ENCODE results near the gene PRKCQ.
A peak's percentile ranks its signal among the peaks of the same experiment; 100 is the strongest.
"Not testable (repeated sequence)": the region's sequence is repeated elsewhere in the genome, so short reads cannot be mapped to it uniquely, and the experiment has no call there.

PRKCQ gene

DNA sequence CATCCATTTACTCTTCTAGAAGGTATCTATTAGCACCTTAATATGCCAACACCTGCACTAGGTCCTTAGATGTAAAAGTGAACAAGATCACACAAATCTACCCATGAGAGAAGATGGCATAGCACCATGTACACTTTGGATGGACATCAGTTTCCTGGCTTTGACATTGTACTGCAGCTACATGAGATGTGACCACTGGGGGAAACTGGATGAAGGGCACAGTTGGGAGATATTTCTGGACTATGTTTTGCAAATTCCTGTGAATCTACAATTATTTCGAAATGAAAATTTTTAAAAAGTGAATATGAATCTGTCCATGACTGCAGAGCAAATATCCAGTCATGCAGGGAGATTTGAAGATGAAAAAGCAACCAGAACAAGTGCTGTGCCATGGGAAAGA is 124.5 kb downstream of the PRKCQ start:
- no peak for DNase-seq (ENCODE audit: low read depth)

DNA sequence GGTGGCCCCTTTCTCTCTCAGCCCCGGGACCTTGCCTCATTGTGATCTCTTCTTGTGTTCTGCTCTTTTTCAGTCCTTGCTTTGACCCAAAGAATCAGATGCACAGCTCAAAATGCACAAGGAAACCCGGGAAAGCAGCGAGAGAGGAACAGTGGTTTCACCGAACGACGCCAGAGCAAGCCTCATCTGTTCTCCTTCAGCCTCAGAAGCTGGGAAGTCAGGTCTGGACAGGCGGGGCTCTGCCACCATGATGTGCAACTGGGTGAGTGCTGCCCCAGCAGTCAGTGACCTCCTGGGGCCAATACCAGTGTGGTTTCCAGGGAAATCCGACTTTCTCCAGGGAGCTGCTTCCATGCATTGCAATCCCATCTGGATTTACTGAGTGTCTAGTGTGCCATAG is 133.4 kb downstream of the PRKCQ start:
- DNase-seq (ENCODE audit: low read depth): no peak

DNA sequence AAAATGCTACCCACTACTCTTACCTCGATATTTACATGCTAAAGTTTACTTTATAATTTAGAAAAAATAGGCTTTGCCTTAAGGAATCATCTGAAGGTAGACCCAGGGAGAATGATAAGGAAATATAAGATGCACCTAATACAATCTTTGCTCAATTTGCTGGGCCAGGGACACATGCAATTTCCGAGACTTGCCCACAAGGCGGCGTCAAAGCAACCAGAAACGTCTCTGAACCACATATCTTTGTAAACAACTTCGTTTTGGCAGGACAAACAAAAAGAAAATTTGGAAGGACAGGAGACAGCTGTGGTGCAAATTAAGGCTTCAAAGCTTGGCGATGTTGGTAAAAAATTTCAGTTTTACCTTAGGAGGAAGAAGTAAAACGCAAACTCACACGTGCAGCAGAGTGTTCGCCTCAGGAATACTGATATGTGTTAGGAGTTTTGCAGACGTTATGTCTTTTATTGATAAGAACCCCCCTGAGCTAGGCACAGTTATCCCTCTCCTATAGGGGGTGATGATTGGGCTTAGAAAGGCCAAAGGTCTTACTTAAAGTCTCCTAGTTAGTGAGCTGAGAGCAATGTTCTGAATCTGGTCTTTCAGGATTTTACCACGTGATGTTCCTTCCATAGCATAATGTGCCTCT is 134.3 kb downstream of the PRKCQ start:
- peak; percentile 25 for DNase-seq (ENCODE audit: low read depth)

DNA sequence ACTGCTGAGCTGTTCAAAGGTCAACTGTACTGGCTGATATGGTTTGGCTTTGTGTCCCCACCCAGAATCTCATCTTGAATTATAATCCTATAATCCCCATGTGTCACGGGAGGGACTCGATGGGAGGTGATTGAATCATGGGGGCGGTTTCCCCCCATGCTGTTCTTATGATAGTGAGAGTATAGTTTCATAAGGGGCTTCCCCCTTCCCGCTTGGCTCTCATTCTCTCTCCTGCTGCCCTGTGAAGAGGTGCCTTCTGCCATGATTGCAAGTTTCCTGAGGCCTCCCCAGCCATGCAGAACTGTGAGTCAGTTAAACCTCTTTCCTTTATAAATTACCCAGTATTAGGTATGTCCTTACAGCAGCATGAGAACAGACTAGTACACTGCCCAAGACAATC is 140.2 kb downstream of the PRKCQ start:
- not testable (repeated sequence) for DNase-seq (ENCODE audit: low read depth)

DNA sequence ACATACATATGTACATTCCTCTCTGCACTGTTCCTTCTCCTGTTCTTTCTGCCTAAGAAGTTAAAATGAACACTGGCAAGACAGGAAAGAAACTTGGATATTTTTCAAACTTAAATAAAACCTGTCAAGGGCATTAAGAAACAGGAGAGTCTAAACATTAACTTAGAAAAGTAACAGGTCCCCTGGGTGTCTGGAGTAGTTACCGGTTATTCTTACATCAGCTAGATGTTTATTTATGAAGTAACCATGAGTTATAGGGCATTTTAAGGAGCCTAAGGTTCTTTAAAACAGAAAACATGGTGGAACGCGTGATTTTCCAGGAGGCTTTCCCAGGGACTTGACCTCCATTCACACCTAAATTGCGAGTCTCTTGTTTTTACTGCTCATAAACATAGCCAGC is 148.2 kb downstream of the PRKCQ start:
- DNase-seq (ENCODE audit: low read depth): no peak

DNA sequence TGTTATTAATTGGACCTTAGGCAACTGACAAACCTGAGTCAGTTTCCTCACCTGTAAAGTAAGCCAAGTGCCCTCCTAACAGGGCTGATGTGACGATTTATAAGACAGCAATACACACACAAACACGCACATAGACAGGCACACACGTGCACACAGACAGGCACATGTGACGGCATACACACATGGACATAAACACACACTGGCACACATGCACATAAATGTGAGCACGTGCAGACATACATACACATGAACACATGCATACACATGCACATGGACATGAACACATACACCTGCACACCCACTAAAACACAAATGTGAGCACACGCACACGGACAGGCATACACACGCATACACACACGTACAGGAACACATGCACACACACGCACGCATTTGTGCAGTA is 148.9 kb downstream of the PRKCQ start:
- DNase-seq (ENCODE audit: low read depth): no peak

DNA sequence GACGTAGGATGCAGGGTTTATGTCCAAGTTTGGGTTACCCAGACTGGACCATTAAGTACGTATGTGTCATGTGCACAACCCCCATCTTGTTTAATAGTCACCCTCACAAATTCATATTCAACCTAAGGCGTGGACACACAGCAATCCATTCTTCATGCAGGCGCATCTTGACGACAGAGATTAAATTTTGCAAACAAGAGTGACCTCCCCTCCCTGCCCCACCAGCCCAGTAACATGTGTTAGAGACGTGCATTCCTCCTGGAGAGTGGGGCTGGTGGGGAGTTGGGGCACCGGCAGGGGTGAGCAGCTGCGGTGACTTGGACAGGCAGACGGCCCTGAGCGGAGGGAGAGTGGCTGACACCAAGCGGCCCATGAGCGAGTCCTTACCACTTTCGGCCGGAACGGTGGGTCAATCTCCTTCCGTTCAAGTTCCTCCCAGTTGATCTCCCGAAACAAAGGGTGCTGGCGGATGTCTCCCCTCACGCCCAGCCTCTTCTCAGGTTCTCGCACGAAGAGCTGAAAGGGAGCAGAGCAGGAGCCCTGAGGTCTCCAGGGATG is 149.6 kb downstream of the PRKCQ start:
- DNase-seq (ENCODE audit: low read depth): no peak

DNA sequence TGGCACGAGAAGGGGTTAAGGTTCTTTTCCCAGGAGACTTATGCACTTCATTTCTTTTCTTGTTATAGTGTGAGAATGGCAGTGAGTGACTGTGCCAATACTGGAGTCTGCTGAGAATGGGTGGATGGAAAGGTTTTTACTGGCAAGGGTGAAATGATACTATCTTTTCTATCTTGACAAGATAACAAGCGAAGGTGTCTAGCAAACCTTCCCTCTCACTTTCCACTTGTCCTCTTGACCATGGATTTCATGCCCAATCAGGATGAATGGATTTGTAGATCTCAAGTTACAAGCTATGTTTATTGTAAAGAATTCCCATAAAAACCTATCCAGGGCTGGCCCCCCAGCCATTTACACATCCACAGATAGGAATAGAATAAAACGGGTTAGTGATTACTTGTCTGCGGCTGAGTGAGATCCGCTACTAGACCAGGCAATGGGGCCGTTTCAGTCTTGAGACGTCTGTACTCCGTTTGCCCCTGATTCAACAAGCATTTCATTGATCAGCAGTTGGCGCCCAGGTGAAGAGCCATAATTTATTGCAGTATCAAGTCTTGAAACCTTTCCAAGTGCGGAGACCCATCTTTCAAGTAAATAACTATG is 152.6 kb downstream of the PRKCQ start:
- no peak for DNase-seq (ENCODE audit: low read depth)

DNA sequence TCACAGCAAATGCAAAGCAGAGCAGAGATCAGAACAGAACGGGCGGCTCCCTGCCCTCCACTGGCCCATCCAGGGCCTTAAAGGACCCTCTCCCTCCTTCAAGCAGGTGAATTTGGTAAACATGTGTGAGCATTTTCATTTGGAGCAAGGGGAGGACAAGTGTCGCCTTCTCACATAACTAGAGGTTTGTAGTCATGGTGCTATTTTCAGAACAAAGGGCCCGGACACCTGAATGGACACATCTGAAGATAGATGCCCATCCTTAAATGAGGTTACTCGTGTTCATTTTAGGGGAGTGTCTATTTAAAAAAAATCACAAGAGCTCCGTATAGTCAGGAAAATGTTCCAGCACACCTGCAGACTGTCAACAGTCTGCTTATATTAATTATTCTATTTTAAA is 153.8 kb downstream of the PRKCQ start:
- no peak for DNase-seq (ENCODE audit: low read depth)

DNA sequence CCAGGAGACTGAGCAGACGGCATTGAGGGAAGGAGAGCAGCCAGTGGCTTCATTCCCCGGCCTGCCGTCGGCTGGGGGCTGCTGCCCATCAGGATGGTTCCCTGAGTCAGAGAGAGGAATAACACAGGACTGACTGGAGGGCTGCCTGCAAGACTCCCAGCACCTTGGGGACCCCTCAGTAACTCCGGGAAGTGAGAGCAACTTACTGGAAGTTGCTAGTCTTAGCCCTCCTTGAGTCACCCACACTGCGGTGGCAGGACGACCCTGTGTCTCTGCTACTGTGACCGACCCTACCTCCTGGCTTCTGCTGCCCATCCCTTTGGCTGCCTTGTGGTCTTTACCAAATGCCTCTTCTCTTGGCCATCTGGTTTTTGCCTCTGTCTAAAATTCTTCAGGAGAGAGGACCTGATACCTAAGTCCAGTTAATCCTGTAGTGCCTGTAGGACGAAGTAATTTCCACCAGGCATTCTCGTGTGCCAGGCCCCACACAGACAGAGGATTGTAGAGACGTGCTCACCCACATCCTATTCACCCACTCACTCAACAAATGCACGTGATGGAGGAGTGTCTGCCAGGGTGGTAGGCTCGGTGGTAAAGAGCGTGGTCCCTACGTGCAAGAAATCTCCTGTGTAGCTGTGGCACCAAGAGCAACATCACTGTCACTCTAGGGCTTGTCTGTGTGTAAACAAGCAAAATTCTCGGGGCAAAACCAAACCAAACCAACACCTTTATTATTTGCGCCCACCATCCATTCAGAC is 156.5 kb downstream of the PRKCQ start:
- no peak for DNase-seq (ENCODE audit: low read depth)

DNA sequence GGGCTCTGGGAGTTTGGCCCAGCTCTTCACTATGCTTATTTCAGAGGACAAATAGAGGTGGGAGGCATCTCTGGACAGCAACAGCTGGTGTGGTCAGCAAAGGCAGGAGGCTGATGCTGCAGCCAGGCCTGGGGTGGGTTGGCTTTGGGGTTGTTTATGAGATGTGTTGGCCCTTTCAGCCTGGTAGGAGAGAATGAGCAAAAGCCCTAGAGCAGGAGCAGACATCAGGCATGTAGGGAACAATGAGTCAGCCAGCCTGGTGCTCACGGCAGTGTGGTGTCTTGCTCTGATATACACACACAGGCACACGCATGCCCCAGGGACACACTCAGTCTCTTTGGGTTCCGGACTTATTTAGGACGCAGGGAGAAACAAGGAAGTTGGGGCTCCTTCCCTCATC is 157.1 kb downstream of the PRKCQ start:
- peak; percentile 61 for DNase-seq (ENCODE audit: low read depth)

DNA sequence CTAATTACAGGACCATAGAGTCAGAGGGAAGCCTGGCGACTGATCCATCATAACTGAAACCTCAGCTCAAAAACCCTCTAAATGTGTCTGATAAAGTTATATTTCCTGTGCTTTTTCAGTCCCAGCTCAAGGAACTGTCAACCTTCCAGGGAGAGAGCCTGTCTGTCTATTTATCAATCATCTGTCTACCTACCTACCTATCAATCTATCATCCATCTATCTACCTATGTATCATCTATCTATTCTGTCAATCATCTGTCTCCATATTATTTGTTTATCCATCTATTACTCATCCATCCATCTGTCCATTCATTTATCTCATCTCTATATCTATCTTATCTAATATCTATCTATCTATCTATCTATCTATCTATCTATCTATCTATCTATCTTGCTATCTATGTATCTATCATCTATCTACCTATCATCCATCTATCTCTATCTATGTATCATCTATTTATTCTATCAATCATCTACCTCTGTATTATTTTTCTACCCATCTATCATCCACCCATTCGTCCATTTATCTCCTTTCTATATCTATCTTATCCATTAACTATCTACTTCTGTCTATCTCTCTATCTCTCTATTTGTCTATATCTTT is 161.4 kb downstream of the PRKCQ start:
- DNase-seq (ENCODE audit: low read depth): no peak

DNA sequence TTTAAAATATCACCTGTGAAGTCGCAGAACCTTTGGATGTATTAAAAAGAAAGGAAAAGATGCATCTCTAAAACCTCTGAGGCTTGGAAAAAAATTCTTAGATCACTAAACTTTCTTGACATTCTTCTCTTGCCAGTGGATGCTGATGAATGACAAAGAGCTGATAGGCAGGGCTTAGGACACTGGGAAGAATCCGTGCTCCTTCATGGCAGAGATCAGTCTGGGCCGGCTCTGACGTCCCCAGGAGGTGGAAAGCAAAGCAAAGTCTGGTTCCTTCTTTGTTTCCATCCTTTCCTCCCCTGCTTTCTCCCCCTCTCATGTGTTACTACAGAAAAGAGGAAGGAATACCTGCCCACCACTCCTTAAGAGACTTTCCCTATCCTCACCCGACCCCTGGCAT is 161.9 kb downstream of the PRKCQ start:
- DNase-seq (ENCODE audit: low read depth): no peak

DNA sequence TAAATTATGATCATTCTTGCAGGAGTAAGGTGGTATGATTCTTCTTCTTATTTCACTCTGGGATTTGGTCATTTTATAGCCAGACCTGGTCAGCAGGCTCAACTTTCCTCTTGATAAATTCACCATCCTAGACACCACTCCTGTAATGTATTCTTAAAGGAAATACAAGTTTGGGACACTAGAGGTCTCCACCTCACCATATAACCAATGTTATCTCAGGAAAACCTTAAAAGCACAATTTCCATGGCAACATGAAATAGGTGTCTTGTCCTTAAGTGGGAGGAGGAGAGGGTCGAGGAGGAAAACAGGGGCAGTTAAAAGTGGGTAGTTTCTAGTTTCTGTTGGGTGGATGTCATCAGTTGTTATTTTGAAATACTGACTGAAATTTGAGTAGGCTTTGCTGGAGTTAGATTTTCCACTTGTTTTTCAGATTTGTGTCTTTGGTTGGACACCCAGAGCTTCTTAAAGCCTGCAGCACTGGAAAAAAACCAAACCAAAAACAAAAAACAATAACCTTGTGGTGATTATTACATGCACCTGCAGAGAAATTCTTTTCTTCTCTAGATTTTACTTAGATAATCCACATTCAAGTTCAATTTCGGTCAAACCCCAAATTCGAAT is 163.1 kb downstream of the PRKCQ start:
- peak; percentile 57 for DNase-seq (ENCODE audit: low read depth)

DNA sequence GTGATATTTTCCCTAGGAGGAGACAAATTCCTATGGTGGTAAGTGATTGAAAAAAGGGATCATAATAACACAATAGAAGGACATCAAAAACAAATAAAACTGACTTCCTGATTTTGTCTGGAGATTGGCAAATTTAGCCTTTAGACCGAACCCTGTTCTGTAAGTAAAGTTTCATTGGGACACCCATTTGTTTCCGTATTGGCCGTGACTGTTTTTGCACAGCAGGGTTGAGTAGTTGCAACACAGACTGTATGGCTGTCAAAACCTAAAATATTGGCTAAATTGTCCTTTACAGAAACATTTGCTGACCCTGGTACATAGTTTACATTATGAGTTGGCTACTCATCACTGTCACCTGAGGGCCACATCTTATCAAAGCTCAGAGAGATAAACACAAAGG is 168.6 kb downstream of the PRKCQ start:
- DNase-seq (ENCODE audit: low read depth): no peak

DNA sequence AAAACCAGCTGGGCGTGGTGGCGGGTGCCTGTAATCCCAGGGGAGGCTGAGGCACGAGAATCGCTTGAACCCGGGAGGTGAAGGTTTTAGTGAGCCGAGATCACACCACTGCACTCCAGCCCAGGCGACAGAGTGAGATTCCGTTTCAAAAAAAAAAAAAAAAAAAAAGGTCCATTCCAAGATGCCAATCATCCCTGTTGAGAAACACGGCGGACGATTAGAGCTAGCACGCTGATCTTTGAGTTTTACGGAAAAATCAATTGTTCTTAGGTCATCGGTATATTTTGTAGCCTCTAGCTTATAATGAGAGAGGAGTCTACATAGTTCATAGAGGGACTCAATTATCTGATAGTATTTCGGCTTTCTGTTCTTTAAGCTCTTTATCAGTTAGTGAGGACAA is 169.2 kb downstream of the PRKCQ start:
- no peak for DNase-seq (ENCODE audit: low read depth)

DNA sequence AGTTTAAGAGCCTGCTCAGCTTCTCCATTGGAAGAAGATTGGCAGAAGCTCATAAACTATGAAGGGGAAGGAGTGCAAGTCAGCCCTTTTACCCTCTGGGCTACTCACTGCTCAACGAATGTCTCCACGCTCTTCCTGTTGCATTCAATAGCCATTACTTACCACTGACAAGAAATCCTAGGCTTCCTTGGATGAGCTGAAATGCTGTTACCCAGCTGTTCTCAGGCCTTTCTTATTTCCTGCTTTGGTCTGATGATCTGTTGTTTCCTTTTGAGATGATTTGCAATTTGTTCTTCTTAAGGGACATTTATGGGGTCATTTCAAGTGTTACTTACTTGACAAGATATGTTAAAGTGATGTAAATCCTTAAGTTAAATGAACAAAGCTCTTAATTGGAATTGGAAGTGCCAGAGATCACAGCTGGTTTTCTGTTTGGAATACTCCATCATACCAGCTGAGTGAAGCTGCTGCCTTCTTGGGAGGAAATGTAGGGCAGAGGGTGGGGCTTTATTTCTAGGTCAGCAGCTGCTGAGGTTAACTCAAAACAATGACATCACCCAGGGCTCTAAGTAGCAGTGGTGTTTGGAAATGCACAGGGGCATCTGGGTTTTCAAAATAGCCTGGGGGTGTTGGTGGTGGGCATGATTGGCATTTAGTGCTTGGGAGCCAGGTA is 170.0 kb downstream of the PRKCQ start:
- DNase-seq (ENCODE audit: low read depth): peak; percentile 63

DNA sequence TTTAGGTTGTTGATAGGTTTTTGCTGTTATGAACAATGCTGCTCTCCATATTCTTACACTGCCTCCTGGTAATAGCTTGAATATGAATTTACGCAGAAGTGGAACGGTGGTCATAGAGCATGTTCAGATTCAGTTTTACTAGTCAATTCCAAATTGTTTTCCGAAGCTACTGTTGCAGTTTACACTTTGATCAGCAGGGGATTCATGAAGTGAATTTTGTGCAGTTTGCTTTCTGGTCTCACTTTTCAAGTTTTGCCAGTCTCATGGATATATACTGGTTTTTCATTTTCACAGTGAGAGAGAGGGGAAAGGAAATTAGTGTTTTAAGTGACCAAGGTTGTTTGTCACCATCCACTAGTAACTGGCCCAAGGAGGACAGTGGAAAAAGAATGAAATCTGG is 171.3 kb downstream of the PRKCQ start:
- no peak for DNase-seq (ENCODE audit: low read depth)

DNA sequence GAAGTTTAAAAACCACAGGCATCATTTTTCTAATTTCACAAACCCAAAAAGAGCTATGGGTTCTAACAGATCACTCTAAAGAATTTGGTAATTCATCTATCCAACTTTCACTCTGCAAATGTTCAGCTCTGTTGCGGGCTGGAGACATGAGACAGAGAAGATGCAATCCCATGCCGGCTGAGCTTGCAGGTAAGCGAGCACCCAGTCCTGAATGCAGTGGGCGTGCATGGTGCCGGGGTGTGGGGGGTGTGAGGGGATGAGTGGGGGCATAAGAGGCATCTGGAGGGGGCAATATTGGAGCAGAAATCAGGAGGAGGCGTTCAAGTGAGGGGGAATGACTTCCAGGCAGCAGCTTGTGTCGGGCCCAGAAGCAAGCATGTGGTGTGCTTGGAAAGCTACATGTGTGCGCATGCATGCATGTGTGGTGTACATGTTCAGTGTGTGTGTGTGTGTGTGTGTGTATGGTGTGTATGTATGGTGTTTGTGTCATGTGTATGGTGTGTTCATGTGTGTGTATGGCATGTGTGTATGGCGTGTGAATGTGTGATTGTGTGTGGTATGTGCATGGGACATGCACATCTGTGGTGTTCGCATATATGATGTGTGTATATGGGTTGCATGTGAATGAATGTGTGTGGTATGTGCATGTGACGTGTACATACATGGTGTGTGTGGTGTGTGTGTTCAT is 172.9 kb downstream of the PRKCQ start:
- no peak for DNase-seq (ENCODE audit: low read depth)

DNA sequence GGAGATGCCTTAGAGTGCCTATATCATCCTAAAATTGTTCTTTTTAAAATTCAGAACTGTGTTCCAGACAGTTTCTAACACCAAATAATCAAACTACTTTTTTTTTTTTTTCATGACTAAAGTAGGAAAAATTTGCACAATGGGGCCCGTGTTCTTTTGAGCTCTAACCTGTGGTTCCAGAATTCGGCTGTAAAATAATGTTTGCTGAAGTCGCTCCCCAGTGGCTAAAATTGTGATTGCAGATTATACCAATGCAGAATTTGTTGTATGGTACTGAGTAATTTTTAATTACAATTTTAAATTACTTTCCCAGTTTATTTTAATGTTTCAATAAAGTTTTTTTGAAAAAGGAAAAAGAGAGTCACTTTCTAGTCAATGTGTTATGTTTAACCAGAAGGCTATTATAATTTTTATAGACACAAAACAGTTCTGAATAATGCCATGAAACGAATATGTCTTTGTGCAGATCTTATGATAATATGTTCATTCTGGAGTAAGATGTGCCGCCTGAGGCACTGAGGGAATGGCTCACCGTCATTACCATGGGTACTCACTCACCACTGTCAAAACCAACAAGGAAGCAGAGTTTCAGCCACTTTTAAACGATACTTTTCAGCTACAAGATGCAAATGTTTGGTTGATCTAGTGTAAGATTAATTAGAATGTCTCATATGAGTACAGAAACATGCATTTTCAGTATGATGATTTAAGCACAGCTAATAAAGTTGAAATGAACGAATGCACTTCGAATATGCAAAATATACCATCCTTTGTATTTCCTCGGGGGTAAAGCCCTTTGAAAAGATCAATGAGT is 173.6 kb downstream of the PRKCQ start:
- DNase-seq (ENCODE audit: low read depth): peak; percentile 40
